RWPE1 (cell line): ENCODE results near the gene SEMA4A.

Experiments used
- CTCF ChIA-PET: fragments of 350-600 bp; sonication (Branson Sonifier 250); formaldehyde crosslinking; extraction: SDS; loops from one replicate; lab custom pipeline; 2021; lab: Yijun Ruan, JAX
- POLR2A ChIA-PET: fragments of 400-600 bp; formaldehyde crosslinking; extraction: SDS; loops from one replicate; lab custom pipeline; 2020; ENCODE audit warnings: antibody characterized with exemption; ENCODE audit not compliant: low non-redundant PET; lab: Yijun Ruan, JAX
- DNase-seq: peaks from one replicate; pipeline ENCODE4 v3.0.0; 2012; ENCODE audit warnings: low spot score
- H3K27ac ChIP-seq: fragments of 450-650 bp; 2 replicates; pipeline ENCODE4 v1.5.1; 2017
- TF ChIP-seq, protein P1 (sequence below): fragments of 450-650 bp; conservative IDR thresholded peaks from 2 replicates; pipeline ENCODE4 v1.5.1; 2017; ENCODE audit warnings: low read depth, mild to moderate bottlenecking

The SEMA4A gene

DNA sequence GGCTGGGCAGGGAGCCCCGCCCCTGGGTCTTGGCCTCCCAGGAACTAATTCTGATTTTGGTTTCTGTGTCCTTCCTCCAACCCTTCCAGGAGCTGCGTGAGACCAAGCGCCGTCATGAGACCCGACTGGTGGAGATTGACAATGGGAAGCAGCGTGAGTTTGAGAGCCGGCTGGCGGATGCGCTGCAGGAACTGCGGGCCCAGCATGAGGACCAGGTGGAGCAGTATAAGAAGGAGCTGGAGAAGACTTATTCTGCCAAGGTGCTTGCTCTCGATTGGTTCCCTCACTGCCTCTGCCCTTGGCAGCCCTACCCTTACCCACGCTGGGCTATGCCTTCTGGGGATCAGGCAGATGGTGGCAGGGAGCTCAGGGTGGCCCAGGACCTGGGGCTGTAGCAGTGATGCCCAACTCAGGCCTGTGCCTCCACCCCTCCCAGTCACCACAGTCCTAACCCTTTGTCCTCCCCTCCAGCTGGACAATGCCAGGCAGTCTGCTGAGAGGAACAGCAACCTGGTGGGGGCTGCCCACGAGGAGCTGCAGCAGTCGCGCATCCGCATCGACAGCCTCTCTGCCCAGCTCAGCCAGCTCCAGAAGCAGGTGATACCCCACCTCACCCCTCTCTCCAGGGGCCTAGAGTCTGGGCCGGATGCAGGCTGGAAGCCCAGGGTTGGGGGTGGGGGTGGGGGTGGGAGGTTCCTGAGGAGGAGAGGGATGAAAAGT is 18.5 kb upstream of the SEMA4A start:
- ChIA-PET POLR2A (no interaction called here), CTCF (interaction anchor here (0.6 to 1.5 kb wide), 3 partner anchors 38 to 73 kb away, joined by 4 to 9 read pairs (median 6); no protein-coding TSS in a partner anchor)
- no peak for DNase-seq
- TF ChIP-seq, protein P1, sequence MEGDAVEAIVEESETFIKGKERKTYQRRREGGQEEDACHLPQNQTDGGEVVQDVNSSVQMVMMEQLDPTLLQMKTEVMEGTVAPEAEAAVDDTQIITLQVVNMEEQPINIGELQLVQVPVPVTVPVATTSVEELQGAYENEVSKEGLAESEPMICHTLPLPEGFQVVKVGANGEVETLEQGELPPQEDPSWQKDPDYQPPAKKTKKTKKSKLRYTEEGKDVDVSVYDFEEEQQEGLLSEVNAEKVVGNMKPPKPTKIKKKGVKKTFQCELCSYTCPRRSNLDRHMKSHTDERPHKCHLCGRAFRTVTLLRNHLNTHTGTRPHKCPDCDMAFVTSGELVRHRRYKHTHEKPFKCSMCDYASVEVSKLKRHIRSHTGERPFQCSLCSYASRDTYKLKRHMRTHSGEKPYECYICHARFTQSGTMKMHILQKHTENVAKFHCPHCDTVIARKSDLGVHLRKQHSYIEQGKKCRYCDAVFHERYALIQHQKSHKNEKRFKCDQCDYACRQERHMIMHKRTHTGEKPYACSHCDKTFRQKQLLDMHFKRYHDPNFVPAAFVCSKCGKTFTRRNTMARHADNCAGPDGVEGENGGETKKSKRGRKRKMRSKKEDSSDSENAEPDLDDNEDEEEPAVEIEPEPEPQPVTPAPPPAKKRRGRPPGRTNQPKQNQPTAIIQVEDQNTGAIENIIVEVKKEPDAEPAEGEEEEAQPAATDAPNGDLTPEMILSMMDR, result no peak
- peak overlapping the region; percentile 100 for H3K27ac ChIP-seq

DNA sequence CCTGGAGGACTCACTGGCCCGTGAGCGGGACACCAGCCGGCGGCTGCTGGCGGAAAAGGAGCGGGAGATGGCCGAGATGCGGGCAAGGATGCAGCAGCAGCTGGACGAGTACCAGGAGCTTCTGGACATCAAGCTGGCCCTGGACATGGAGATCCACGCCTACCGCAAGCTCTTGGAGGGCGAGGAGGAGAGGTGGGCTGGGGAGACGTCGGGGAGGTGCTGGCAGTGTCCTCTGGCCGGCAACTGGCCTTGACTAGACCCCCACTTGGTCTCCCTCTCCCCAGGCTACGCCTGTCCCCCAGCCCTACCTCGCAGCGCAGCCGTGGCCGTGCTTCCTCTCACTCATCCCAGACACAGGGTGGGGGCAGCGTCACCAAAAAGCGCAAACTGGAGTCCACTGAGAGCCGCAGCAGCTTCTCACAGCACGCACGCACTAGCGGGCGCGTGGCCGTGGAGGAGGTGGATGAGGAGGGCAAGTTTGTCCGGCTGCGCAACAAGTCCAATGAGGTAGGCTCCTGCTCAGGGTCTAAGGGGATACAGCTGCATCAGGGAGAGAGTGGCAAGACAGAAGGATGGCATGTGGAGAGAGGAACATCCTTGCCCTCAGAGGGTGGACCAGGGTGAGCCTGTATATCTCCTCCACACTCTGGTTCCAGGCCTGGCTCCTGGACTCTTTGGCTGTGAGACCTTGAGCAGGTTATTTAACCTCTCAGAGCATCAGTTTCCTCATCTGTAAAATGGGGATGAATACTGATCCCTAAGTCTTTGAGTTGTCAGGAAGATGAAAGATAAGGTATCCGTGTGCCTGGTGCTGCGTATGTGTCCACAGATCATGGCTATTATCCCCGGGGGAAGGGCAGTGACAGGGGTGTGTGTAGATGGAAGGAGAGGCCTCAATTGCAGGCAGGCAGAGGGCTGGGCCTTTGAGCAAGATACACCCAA is 17.2 kb upstream of the SEMA4A start:
- TF ChIP-seq, protein P1, result no peak
- H3K27ac ChIP-seq, result peak overlapping the region; percentile 100
- ChIA-PET POLR2A (no interaction called here), CTCF (interaction anchor here (0.8 to 1.5 kb wide), 3 partner anchors 39 to 45 kb away, joined by 3 to 4 read pairs (median 4); no protein-coding TSS in a partner anchor)
- DNase-seq, result no peak

DNA sequence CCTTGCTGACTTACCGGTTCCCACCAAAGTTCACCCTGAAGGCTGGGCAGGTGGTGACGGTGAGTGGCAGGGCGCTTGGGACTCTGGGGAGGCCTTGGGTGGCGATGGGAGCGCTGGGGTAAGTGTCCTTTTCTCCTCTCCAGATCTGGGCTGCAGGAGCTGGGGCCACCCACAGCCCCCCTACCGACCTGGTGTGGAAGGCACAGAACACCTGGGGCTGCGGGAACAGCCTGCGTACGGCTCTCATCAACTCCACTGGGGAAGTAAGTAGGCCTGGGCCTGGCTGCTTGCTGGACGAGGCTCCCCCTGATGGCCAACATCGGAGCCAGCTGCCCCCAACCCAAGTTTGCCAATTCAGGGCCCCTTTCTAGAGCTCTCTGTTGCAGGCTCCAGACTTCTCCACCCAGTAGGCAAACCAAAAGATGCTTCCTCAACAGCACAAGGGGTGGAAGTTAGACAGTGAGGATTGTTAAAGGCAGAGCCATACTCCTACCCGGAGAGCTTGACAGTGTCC is 16.4 kb upstream of the SEMA4A start:
- H3K27ac ChIP-seq, result peak overlapping the region; percentile 100
- no peak for DNase-seq
- ChIA-PET CTCF (interaction anchor here (0.8 kb wide), 2 partner anchors 40 kb away, joined by 4 to 5 read pairs; no protein-coding TSS in a partner anchor), POLR2A (no interaction called here)
- TF ChIP-seq, protein P1, result no peak

DNA sequence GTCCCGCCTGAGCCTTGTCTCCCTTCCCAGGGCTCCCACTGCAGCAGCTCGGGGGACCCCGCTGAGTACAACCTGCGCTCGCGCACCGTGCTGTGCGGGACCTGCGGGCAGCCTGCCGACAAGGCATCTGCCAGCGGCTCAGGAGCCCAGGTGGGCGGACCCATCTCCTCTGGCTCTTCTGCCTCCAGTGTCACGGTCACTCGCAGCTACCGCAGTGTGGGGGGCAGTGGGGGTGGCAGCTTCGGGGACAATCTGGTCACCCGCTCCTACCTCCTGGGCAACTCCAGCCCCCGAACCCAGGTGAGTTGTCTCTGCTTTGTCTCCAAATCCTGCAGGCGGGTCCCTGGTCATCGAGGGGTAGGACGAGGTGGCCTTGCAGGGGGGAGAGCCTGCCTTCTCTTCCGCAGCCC is 14.9 kb upstream of the SEMA4A start:
- TF ChIP-seq, protein P1, result no peak
- H3K27ac ChIP-seq, result peak overlapping the region; percentile 100
- CTCF ChIA-PET, result interaction anchor here (1.5 kb wide), 1 partner anchor 42 kb away, joined by 4 read pairs; no protein-coding TSS in a partner anchor
- POLR2A ChIA-PET, result no interaction called here
- DNase-seq, result no peak

DNA sequence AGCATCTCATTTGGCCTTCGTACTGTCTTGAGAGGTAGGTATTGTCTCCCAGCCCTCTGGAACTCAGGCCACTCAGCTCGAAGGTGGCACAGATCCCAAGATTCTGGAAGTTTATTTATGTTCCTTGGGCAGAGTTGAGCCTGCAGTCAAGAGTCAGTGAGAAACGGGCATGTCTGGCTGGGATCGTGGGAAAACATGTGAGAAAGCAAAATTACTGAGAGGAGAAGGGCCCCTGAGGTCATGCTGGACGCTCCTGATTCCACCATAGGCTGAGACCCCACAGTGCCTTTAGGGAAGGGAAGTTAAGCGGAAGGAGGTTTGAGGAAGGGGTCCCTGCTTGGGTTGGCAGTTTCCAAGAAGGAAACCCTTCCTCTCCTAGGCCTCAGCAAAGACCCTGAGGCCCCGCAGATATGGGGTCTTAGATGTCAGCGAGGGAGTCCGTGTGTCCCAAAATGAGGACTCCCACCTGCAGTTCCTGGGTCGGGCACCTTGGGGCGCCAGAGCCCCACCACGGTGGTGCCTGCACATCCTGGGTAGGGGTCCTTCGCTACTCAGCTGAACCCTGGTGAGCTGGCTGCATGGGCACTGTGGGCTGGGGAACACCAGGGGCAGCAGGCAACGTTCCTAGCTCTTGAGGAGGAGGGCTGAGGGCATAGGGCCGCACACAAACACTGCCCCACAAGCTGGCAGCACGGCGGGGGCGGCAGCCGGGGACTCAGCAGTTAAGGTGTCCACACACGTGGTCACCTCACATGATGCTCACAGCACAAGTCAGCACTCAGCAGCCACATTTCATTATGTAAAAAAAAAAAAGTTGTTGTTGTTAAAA is 12.3 kb upstream of the SEMA4A start:
- no peak for DNase-seq
- POLR2A ChIA-PET, result interaction anchor here (0.5 kb wide), 1 partner anchor 72 kb away, joined by 3 read pairs; no protein-coding TSS in a partner anchor
- TF ChIP-seq, protein P1, result peak; percentile 41
- CTCF ChIA-PET, result interaction anchor here (0.5 to 1.7 kb wide), 8 partner anchors 11 to 88 kb away, joined by 3 to 5 read pairs (median 3); partner anchors contain the start of gene SEMA4A
- peak overlapping the region; percentile 100 for H3K27ac ChIP-seq
